Activated CD4-positive, alpha-beta T cell treated with anti-CD3 and anti-CD28 coated beads for 36 hours (primary cell): ENCODE measurements around the gene SPON2. TPM values are rescaled to one million over a fixed set of nuclear protein-coding genes. Genes with fewer than 3 reads are reported as not detected.

Experiments
- ATAC-seq: fragments of 200-7000 bp; cut with Tn5 transposase; one replicate; pipeline ENCODE4 v1.10.0; 2021; ENCODE audit warnings: mild to moderate bottlenecking, moderate library complexity
- CTCF ChIA-PET: fragments of 350-600 bp; sonication (Branson Sonifier 250); formaldehyde crosslinking; loops from one replicate; lab custom pipeline; 2021; ENCODE audit warnings: antibody characterized with exemption; lab: Charles Lee
- POLR2A ChIA-PET: fragments of 350-600 bp; sonication (Branson Sonifier 250); formaldehyde crosslinking; loops from one replicate; lab custom pipeline; 2021; ENCODE audit warnings: antibody characterized with exemption, inconsistent platforms; lab: Charles Lee
- DNase-seq: peaks from one replicate; pipeline ENCODE4 v3.0.0-alpha.2; 2020
- H3K27ac Mint-ChIP-seq: one replicate; pipeline ENCODE4 v1.8.0; 2021; ENCODE audit warnings: mixed read lengths
- H3K27me3 Mint-ChIP-seq: one replicate; pipeline ENCODE4 v1.8.0; 2021; ENCODE audit warnings: mixed read lengths
- H3K36me3 Mint-ChIP-seq: one replicate; pipeline ENCODE4 v1.8.0; 2021; ENCODE audit warnings: low read depth, mixed read lengths
- H3K4me1 Mint-ChIP-seq: one replicate; pipeline ENCODE4 v1.8.0; 2021; ENCODE audit warnings: mixed read lengths
- H3K4me3 Mint-ChIP-seq: one replicate; pipeline ENCODE4 v1.8.0; 2021; ENCODE audit warnings: mild to moderate bottlenecking, moderate library complexity, mixed read lengths
- H3K9me3 Mint-ChIP-seq: one replicate; pipeline ENCODE4 v1.8.0; 2021; ENCODE audit warnings: low read depth, mixed read lengths
- intact Hi-C, 2 experiments: fragments of 100-400 bp; cut with DNase I in 1 of 2; cut with micrococcal nuclease in 1 of 2; formaldehyde crosslinking; loops; one replicate each; pipeline versions ENCODE4 v1.14.2 to v1.15.1; 2022 to 2024; cut with DNase I, micrococcal nuclease
- total RNA-seq, 2 experiments: library from RNA; stranded (reverse); gene quantifications; one replicate each; pipeline ENCODE4 v1.2.3, GENCODE V29; 2021

The SPON2 gene
- total RNA-seq, 2 experiments from 2014 or later: 7.5 to 8.5 TPM

GRCh38 chr4:1208266-1208961, 36.0 kb upstream of the SPON2 start:
- peaks cover 12% of the 10 kb centered on the region for H3K4me1 Mint-ChIP-seq
- CTCF ChIA-PET: interaction anchor here (0.5 to 0.6 kb wide), 2 partner anchors 48 to 245 kb away, joined by 3 read pairs; no protein-coding TSS in a partner anchor
- DNase-seq (no peak), ATAC-seq (peak; percentile 19)
- peaks cover 4% of the 10 kb centered on the region for H3K36me3 Mint-ChIP-seq
- H3K9me3 Mint-ChIP-seq: no peaks in the 10 kb centered on the region
- no peaks in the 10 kb centered on the region for H3K27me3 Mint-ChIP-seq
- POLR2A ChIA-PET: interaction anchor here (0.6 kb wide), 1 partner anchor 48 kb away, joined by 3 read pairs; no protein-coding TSS in a partner anchor
- intact Hi-C loops: no loop called here
- H3K27ac Mint-ChIP-seq: no peak overlapping the region
- peak overlapping the region; percentile 7 for H3K4me3 Mint-ChIP-seq

DNA sequence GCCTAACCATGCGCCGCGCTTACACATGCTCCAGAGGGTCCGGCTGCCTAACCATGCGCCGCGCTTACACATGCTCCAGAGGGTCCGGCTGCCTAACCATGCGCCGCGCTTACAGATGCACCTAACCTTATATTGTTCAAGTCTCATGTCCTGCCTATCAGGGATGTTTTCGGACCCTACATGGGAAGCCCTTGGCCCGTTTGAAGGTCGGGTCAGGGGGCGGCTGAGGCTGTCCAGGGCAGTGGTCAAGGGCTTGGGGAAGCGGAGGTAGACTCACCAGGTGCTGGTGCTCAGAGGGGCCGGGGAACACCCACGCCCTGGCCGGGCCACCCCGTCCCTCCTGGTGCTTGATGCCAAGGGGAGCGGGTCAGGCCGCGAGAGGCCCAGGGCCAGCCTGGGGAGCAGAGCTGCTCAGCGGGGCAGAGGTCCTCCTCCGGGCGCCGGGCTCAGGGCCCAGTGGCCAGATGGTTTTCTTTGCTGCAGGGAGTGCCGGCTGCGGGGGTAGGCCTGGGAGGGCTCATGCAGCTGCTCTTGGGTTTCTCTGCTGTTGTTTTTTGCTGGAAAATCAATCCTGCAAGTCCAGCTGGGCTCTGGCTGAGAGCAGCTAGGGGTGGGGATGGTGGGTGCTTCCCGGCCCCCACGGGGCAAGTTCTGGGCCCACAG, 35.4 kb upstream of the SPON2 start:
- Mint-ChIP-seq H3K4me1 (peaks cover 18% of the 10 kb centered on the region), H3K9me3 (no peaks in the 10 kb centered on the region), H3K27me3 (no peaks in the 10 kb centered on the region), H3K27ac (no peak overlapping the region), H3K4me3 (no peak overlapping the region), H3K36me3 (peaks cover 4% of the 10 kb centered on the region)
- ChIA-PET CTCF (interaction anchor here (0.6 kb wide), 1 partner anchor 245 kb away, joined by 3 read pairs; no protein-coding TSS in a partner anchor), POLR2A (interaction anchor here (0.6 kb wide), 1 partner anchor 48 kb away, joined by 3 read pairs; no protein-coding TSS in a partner anchor)
- intact Hi-C loops: no loop called here
- peak; percentile 3 for DNase-seq
- no peak for ATAC-seq

- Mint-ChIP-seq H3K36me3 (peaks cover 4% of the 10 kb centered on the region), H3K27ac (no peak overlapping the region), H3K4me1 (peaks cover 23% of the 10 kb centered on the region), H3K4me3 (no peak overlapping the region), H3K9me3 (no peaks in the 10 kb centered on the region), H3K27me3 (no peaks in the 10 kb centered on the region)
- DNase-seq (peak; percentile 4), ATAC-seq (no peak)
- POLR2A ChIA-PET: no interaction called here
- CTCF ChIA-PET: no interaction called here
- intact Hi-C loops: no loop called here
Measured at GRCh38 chr4:1207157-1207470, 34.7 kb upstream of the SPON2 start.

DNA sequence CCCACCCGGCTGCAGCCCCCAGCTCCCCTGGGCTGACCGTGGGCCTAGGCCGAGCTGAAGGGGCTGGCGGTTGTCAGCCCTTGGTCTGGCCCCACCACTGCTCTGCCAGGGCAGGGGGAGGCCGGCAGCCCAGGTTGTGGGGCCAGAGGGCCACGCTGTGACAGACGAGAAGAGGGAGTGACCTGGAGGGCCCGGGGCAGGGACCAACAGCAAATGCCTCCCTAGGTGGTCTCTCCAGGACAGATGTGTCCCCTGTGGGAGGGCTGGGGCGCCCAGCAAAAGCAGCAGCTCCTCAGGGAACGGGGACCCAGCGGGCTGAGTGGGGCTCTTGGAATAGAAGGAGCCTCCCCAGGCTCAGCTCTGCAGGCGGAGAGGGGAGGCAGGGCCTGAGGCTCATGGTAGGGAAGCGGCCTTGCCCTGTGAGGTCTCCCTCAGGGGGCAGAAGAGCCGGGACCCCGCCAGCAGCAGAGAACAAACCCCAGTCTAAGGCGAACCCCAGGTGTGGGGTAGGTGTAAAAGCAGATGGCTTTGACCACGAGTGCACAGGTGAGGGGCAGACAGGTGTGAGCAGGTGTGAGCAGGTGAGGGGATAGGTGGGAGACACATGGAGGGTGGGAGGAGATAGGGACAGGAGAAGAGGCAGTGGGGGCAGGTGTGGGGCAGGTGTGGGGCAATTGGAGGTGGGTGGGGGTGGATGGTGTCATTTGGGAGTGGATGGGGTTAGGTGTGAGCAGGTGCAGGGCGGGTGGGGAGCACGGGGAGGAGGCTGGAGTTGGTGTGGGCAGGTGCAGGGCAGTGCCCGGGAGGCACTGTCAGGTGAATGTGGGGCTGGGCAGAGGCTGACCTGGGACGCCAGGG, 34.1 kb upstream of the SPON2 start:
- DNase-seq (peak; percentile 2), ATAC-seq (no peak)
- Mint-ChIP-seq H3K4me3 (no peak overlapping the region), H3K27ac (no peak overlapping the region), H3K27me3 (no peaks in the 10 kb centered on the region), H3K9me3 (no peaks in the 10 kb centered on the region), H3K36me3 (peaks cover 2% of the 10 kb centered on the region), H3K4me1 (peaks cover 29% of the 10 kb centered on the region)
- POLR2A ChIA-PET: no interaction called here
- intact Hi-C loops: no loop called here
- CTCF ChIA-PET: interaction anchor here (2.4 kb wide), 1 partner anchor 40 kb away, joined by 8 read pairs; no protein-coding TSS in a partner anchor

GRCh38 chr4:1205586-1206298, 33.4 kb upstream of the SPON2 start:
- DNase-seq: peak; percentile 3

DNA sequence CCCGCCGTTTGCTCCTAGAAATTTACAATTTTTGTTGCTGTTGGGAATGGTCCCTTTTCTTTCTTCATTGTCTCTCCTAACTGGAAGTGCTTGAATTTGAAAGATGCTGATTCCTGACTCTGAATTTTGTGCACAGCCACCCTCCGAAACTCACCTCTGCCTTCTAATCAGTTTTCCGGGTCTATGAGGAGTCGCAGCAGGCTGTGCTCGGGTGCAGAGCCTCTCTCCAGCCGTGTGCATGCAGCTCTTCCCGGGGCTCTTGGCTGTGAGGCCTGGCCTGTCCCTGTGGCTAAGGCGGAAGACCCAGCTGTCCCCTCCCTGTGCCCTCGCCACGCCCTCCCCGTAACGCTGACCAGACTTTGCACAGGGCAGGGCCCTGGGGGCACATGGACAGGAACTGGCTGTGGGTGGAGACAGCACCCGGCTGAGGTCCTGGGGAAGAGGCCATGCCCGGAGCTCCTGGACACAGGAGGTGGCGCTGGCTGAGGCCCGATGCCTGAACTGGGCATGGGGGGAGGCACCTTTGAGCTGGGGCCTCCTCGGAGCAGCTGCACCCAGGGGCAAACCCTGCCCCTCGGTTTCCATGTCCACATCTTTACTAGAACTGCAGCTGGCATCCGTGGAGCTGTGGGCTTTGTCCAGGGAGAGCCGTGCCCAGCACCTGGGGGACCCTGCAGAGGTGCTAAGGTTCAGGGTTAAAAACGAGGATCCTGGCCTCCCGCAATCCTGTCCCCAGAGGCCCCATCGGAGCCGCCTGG, 32.6 kb upstream of the SPON2 start:
- Mint-ChIP-seq H3K9me3 (no peaks in the 10 kb centered on the region), H3K27ac (no peak overlapping the region)

More at GRCh38 chr4:1205586-1206298, 33.4 kb upstream of the SPON2 start:
- H3K36me3 Mint-ChIP-seq: no peaks in the 10 kb centered on the region
- no peak overlapping the region for H3K27ac Mint-ChIP-seq
- ATAC-seq: no peak
- H3K4me1 Mint-ChIP-seq: peaks cover 32% of the 10 kb centered on the region
- H3K4me3 Mint-ChIP-seq: no peak overlapping the region
- CTCF ChIA-PET: interaction anchor here (2.4 kb wide), 1 partner anchor 39 kb away, joined by 8 read pairs; no protein-coding TSS in a partner anchor
- intact Hi-C loops: no loop called here
- POLR2A ChIA-PET: no interaction called here
- H3K27me3 Mint-ChIP-seq: no peaks in the 10 kb centered on the region
- H3K9me3 Mint-ChIP-seq: no peaks in the 10 kb centered on the region

GRCh38 chr4:1204286-1204827, 32.0 kb upstream of the SPON2 start:
- Mint-ChIP-seq H3K27me3 (no peaks in the 10 kb centered on the region), H3K9me3 (no peaks in the 10 kb centered on the region), H3K36me3 (no peaks in the 10 kb centered on the region), H3K27ac (no peak overlapping the region), H3K4me1 (peaks cover 40% of the 10 kb centered on the region), H3K4me3 (no peak overlapping the region)
- ChIA-PET POLR2A (no interaction called here), CTCF (interaction anchor here (1.0 to 3.1 kb wide), 3 partner anchors 37 to 148 kb away, joined by 5 to 23 read pairs (median 8); no protein-coding TSS in a partner anchor)
- DNase-seq: peak; percentile 7
- no peak for ATAC-seq
- intact Hi-C loops: loop anchor here (5.0 kb wide), 4 partner anchors 37 to 508 kb away; partner anchors contain the start of genes SLBP (in 1 of the 2) and UVSSA (in 1 of the 2)

More for the DNA sequence above, 32.6 kb upstream of the SPON2 start:
- peak; percentile 3 for DNase-seq
- ChIA-PET POLR2A (no interaction called here), CTCF (interaction anchor here (2.4 kb wide), 1 partner anchor 38 kb away, joined by 8 read pairs; no protein-coding TSS in a partner anchor)
- ATAC-seq: no peak
- H3K4me3 Mint-ChIP-seq: no peak overlapping the region
- H3K27me3 Mint-ChIP-seq: no peaks in the 10 kb centered on the region
- intact Hi-C loops: loop anchor here (5.0 kb wide), 4 partner anchors 38 to 507 kb away; partner anchors contain the start of genes SLBP (in 1 of the 2) and UVSSA (in 1 of the 2)
- no peaks in the 10 kb centered on the region for H3K36me3 Mint-ChIP-seq
- peaks cover 36% of the 10 kb centered on the region for H3K4me1 Mint-ChIP-seq

GRCh38 chr4:1203026-1203616, 30.7 kb upstream of the SPON2 start:
- ATAC-seq (no peak), DNase-seq (peak; percentile 3)
- ChIA-PET CTCF (interaction anchor here (0.6 to 3.1 kb wide), 4 partner anchors 36 to 149 kb away, joined by 3 to 23 read pairs (median 4); no protein-coding TSS in a partner anchor), POLR2A (interaction anchor here (0.7 kb wide), 1 partner anchor 33 kb away, joined by 3 read pairs; no protein-coding TSS in a partner anchor)
- no peak overlapping the region for H3K4me3 Mint-ChIP-seq
- H3K27me3 Mint-ChIP-seq: no peaks in the 10 kb centered on the region
- peak overlapping the region; percentile 47 for H3K27ac Mint-ChIP-seq
- peaks cover 40% of the 10 kb centered on the region for H3K4me1 Mint-ChIP-seq
- no peaks in the 10 kb centered on the region for H3K36me3 Mint-ChIP-seq
- H3K9me3 Mint-ChIP-seq: no peaks in the 10 kb centered on the region
- intact Hi-C loops: loop anchor here (5.0 kb wide), 4 partner anchors 36 to 509 kb away; partner anchors contain the start of genes SLBP (in 1 of the 2) and UVSSA (in 1 of the 2)

DNA sequence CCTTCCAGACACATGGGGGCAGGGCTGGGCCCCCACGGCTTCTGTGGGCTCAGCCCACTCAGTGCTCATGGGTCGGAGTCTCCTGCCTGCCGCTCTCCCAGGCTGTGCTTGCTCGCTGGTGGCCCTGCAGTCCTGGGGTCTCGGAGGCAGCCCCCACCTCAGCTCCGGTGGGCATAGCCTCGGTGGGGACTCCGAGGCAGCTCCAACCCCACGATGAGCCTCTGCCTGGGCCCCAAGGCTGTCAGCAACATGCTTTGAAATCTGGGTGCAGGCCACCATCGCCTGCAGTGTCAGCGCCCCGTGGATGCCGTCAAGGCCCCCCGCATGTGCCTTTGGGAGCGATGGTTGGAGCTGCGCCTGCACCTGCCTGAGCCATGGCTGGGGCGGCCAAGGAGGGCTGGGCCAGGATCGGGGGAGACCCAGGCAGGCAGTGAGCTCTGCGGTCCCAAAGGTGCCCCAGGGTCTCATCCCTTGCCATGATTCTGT, 30.2 kb upstream of the SPON2 start:
- no peak for ATAC-seq
- Mint-ChIP-seq H3K4me1 (peaks cover 40% of the 10 kb centered on the region), H3K27me3 (no peaks in the 10 kb centered on the region), H3K36me3 (no peaks in the 10 kb centered on the region), H3K9me3 (no peaks in the 10 kb centered on the region), H3K4me3 (peak overlapping the region; percentile 74), H3K27ac (peak overlapping the region; percentile 99)
- ChIA-PET CTCF (interaction anchor here (0.5 to 3.1 kb wide), 4 partner anchors 13 to 112 kb away, joined by 3 to 23 read pairs (median 4); no protein-coding TSS in a partner anchor), POLR2A (no interaction called here)
- intact Hi-C loops: loop anchor here (1.0 to 5.0 kb wide), 9 partner anchors 15 to 510 kb away; partner anchors contain the start of genes UVSSA (in 2 of the 2), MAEA (in 1 of the 2) and SLBP (in 1 of the 2)
- no peak for DNase-seq
